RPMI8226 (cell line): ENCODE measurements around the gene UBTFL1.
"Not testable (repeated sequence)": the region's sequence is repeated elsewhere in the genome, so short reads cannot be mapped to it uniquely, and the experiment has no call there.

ENCODE experiments used
- DNase-seq: peaks from one replicate; pipeline ENCODE4 v3.0.0-alpha.2; 2015

UBTFL1 gene

GRCh38 chr11:90085650-90086049 lies at the start of gene UBTFL1:
TSS of gene UBTFL1 (plus strand) at chr11:90085950. CDS start at chr11:90085950, 0 bp downstream.
- not testable (repeated sequence) for DNase-seq

GRCh38 chr11:90051591-90052209 lies 34.0 kb upstream of the UBTFL1 start:
- not testable (repeated sequence) for DNase-seq

- not testable (repeated sequence) for DNase-seq
Observed at GRCh38 chr11:90052311-90052710, 33.4 kb upstream of the UBTFL1 start.

- DNase-seq, result not testable (repeated sequence)
Observed at GRCh38 chr11:90053545-90053944, 32.2 kb upstream of the UBTFL1 start.

- DNase-seq, result not testable (repeated sequence)
Observed at GRCh38 chr11:90088731-90089130, 3.0 kb downstream of the UBTFL1 start.

GRCh38 chr11:90095230-90095924 lies 9.6 kb downstream of the UBTFL1 start:
- not testable (repeated sequence) for DNase-seq

GRCh38 chr11:90098261-90098660 lies 12.5 kb downstream of the UBTFL1 start:
- not testable (repeated sequence) for DNase-seq

GRCh38 chr11:90100431-90100830 lies 14.7 kb downstream of the UBTFL1 start:
- no peak for DNase-seq

GRCh38 chr11:90113541-90113940 lies 27.8 kb downstream of the UBTFL1 start:
- DNase-seq, result no peak

GRCh38 chr11:90120191-90120590 lies 34.4 kb downstream of the UBTFL1 start:
- no peak for DNase-seq

GRCh38 chr11:90124371-90124770 lies 38.6 kb downstream of the UBTFL1 start:
- DNase-seq, result no peak

- DNase-seq, result no peak
Observed at GRCh38 chr11:90124946-90125345, 39.2 kb downstream of the UBTFL1 start.

- DNase-seq, result no peak
Observed at GRCh38 chr11:90133560-90134477, 48.1 kb downstream of the UBTFL1 start.

GRCh38 chr11:90134478-90135003 lies 48.8 kb downstream of the UBTFL1 start, which contains the start of gene NAALAD2:
TSS of gene NAALAD2 (plus strand) at chr11:90134663. CDS start at chr11:90134759, 96 bp downstream.
- no peak for DNase-seq

- DNase-seq, result no peak
Observed at GRCh38 chr11:90135016-90135415, 49.3 kb downstream of the UBTFL1 start.
